Smooth muscle cell of the brain vasculature (primary cell): ENCODE measurements around the gene FNDC11.

Experiments
- DNase-seq: peaks from one replicate; pipeline ENCODE4 v3.0.0-alpha.2; 2012; ENCODE audit warnings: low read depth, low spot score

Gene FNDC11

DNA sequence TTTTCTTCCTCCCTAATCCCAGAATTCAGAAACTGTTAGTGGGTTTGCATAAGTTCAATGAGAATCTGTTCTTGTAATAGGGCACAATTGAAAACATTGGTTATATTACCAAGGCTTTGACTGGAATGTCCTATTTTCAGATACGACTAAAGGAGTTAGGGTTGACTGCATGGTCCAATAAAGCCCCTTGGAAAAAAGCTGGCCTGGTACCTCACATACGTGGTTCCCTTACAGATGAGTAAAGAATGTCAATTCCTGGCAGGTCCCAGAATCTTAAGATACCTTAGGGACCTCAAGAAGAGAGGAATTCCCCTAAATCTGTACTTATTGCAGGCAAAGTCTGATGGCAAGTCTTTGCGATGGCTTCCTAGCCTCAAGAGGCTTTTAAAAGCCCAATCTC is 28.8 kb upstream of the FNDC11 start:
- DNase-seq, result no peak

- DNase-seq, result no peak
Observed at GRCh38 chr20:63525971-63526370, 28.0 kb upstream of the FNDC11 start.

- no peak for DNase-seq
Observed at GRCh38 chr20:63527184-63527583, 26.8 kb upstream of the FNDC11 start.

DNA sequence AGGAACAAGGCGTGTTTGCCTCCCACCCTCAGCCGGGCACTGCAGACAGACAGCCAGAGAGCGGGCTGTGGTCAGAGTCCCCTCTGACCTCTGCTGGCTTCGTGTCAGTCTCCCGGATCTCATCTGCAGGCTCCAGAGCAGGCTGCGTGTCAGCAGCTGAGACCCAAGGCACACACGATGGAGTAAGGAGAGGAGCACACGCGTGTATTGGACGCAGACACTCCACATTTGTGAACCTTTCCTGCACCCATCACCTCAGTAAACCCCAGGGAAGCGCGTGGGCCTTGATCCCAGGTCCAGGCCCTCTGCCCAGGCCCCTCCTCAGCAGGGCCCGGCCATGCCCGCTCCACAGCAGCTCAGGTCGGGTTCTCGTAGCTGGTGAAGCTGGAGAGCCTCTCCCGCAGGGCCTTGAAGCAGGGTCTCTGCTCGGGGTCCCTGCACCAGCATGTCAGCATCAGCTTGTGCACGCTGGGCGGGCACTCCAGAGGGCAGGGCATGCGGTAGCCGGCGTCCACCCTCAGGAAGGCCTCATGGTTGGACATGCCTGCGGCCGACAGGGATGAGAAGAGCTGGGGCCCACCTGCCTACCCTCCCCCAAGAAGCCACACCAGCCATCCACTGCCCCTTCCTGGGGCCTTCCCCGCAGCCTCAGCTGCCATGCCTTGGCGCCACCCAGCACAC is 24.6 kb upstream of the FNDC11 start:
- DNase-seq, result no peak

GRCh38 chr20:63529861-63530787 is 23.8 kb upstream of the FNDC11 start:
- DNase-seq, result no peak

DNA sequence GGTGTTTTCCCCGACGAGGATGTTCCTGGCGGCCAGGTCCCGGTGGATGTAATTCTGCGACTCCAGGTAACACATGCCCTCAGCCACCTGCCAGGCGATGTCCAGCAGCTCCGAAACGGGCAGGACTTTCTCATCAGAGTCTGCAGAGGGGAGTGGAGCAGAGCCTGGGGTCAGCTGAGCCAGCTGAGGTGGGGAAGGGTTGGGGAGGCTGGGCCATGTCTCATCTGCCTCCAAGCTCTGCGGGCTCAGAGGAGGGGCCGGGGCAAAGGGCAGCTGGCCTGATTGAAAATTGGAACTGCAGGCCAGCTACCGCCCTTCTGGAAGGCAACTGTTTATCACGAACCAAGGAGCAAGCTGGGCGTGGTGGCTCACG is 23.2 kb upstream of the FNDC11 start:
- no peak for DNase-seq

DNA sequence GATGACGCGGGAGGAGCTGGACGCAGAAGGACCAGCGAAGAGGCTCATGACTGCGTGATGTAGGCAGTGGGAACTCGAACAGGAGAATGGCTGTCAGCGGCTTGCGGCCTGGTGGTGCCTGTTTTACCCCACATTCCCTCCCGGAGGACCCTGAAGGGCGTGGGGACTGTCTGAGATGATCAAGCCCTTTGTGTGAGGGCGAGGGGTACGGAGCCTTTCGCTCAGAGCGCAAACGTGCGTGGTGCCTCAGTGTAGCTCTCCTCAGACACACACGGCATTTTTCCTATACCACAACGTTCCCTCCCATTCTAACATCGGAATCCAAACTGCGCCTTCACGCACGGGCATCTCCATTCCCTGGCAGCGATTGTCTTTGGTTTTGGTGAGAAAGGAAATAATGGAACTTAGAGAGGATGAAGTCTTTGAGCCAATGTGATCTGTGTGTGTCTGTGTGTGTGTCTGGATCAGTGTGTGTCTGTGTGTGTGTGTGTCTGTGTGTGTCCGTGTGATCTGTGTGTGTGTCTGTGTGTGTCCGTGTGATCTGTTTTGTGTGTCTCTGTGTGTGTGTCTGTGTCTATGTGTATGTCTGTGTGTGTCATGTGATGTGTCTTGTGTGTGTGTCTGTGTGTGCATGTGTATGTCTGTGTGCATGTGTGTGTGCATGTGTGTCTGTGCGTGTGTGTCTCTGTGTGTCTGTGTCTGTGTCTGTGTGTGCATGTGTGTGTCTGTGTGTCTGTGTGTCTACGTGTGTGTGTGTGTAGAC is 22.1 kb upstream of the FNDC11 start:
- DNase-seq, result no peak

- no peak for DNase-seq
Observed at GRCh38 chr20:63532449-63532971, 21.4 kb upstream of the FNDC11 start.

DNA sequence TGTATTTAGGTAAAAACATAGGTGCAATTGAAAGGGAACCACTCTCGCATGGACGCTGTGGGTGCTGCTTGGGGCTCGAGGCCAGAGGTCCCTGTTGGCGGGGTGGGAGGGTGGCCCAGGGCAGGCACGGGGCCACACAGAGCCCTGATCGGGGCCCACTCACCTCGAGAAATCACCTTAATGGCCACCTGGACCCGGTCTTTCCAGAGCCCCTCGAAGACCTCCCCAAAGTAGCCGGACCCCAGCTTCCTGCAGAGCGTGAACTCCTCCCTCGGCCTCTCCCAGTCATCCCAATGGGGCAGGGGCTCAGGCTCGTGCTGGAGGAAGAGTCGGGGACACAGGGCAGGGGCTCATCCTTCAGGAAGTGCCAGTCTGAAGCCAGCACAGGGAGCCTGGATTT is 20.6 kb upstream of the FNDC11 start:
- DNase-seq, result no peak

- no peak for DNase-seq
Observed at GRCh38 chr20:63533871-63534393, 20.0 kb upstream of the FNDC11 start.

- no peak for DNase-seq
Observed at GRCh38 chr20:63534427-63534830, 19.5 kb upstream of the FNDC11 start.

DNA sequence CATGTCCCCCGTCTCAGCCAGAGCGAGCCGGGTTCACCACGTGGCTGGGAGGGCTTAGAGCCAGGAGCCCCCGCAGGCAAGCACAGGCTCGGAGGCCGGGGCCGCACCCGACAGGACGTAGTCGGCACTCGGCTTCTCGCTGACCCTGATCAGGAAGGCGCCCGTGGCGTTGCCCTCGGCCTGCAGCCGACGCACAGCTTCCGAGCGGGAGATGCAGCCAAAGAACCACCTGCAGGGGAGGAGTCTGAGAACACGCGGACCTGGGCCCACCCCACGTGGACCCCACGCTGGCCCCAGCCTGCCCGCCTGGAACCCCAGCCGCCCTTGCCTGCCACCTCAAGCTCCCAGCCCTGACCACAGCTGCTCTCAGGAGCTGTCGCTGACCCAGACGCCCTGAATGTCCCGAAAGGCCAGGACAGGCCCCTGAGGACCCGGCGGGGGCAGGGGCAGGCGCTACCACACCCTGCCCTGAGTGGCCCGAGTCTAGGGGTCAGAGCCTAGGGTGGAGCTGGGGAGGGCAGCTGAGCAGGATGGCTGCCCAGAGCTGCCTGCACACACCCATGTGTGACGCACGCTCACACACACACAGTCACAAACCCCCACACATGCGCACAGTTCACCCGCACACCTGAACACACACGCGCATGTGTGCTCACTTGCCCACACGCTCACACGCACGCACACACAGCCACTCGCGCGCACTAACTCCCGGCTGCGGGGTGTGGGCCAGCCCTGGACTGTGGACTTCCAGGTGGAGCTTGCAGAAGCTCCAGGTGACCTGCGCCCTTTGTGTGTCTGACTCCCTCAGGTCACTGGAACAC is 18.9 kb upstream of the FNDC11 start:
- DNase-seq, result no peak

DNA sequence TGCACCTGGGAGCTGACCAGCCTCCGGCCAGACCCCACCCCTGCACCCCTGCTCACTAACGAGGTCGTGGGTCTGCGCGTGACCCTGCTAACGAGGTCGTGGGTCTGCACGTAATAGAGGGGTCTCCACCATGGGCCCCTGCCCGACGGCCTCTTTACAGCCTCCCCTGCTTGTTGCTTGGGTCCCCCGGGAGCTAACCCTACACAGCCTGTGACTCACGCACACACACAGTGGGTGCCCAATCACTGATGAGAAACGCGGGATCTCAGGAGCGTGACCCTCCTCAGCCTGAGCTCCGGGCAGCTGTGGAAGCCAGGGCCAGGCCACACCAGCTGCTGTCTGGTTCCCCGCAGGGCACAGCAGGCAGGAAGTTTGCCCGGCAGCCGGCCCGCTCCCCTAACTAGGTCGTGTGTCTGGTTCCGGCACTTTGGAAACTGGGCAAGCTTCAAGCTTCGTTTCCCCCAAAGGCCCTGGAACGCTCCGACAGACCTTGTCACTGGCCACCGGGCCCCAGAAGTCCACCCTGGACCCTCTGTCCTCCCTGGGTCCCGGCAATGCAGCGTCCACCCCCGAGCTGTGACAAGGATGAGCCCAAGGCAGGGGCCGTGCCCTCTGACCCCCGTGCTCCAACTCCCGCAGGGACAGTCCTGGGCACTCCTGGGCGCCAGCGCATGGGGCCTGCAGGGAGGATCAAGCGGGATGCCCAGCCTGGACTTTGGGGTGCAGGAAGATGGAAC is 17.6 kb upstream of the FNDC11 start:
- no peak for DNase-seq

- no peak for DNase-seq
Observed at GRCh38 chr20:63536997-63537524, 16.9 kb upstream of the FNDC11 start, which contains the start of gene PTK6. Gene PTK6 (minus strand): TSS chr20:63537376. CDS start chr20:63537314, 62 bp downstream.

DNA sequence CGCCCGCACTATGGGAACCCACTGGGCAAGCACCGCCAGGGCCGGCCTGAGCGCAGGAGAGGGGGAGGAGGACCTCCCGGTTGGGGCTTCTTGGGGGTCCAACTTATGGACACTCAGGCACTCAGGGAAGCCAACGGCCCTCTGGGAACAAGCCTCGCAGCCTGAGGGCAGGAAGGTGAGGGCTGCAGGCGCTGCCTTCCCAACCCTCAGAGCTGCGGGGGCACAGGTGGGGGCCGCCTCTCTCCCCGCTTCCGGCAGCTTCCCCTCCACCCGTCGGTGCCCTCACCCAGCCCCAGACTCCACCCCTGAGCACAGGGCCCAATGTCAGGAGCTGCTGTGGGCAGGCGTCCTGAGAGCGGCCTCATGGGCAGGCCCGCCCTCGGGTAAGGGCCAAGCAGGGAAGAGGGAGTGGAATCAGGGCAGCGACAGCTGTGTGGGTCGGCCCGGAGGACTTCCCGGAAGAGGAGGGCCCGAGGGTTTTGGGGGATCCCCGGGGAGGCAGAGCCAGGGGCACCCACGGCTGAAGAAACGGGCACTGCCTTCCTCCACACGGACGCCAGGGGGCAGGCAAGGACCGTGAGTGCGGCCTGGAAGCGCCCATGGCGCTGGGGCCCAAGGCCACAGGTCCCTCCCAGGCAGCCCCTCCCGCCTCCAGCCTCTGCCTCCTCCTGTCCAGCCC is 16.3 kb upstream of the FNDC11 start:
- no peak for DNase-seq

GRCh38 chr20:63538204-63539091 is 15.5 kb upstream of the FNDC11 start:
- no peak for DNase-seq

- DNase-seq, result no peak
Observed at GRCh38 chr20:63539092-63539430, 14.9 kb upstream of the FNDC11 start.
